K562 (cell line): ENCODE measurements around the gene LRMDA. TPM values are rescaled to one million over a fixed set of nuclear protein-coding genes. Genes with fewer than 3 reads are reported as not detected.

Source experiments
- ATAC-seq: fragments of 200-7000 bp; cut with Tn5 transposase; 3 replicates; pipeline ENCODE4 v1.9.1; 2020; ENCODE audit warnings: moderate library complexity
- BruUV-seq: library from RNA; stranded (reverse); fragments of 400-500 nt; replicated peaks from 2 replicates; lab custom pipeline; 2021; lab: Mats Ljungman, UMichigan
- CTCF ChIA-PET: fragments of 300-600 bp; formaldehyde crosslinking; extraction: SDS; loops from one replicate; lab custom pipeline; 2021; ENCODE audit warnings: low intra/inter-chr PET ratio; lab: Yijun Ruan, JAX
- POLR2A ChIA-PET: fragments of 300-600, 350-650 bp; sonication (Branson Sonifier 250); formaldehyde crosslinking; extraction: SDS; loops from one replicate; lab custom pipeline; 2021; ENCODE audit warnings: antibody characterized with exemption, inconsistent platforms; lab: Yijun Ruan, JAX
- DNase-seq, 4 experiments: peaks; one replicate each; pipeline versions ENCODE4 v3.0.0 to v3.0.0-alpha.2; 2011 to 2018; ENCODE audit warnings: low spot score in 3 of 4, mixed read lengths in 3 of 4; ENCODE audit errors: extremely low read depth in 1 of 4
- FAIRE-seq: peaks from 2 replicates; lab custom pipeline; 2011; peaks lifted over from hg19 to GRCh38; lab: Jason Lieb, UNC
- H2AFZ ChIP-seq: 2 replicates; pipeline ENCODE4 v1.6.0; 2011; ENCODE audit warnings: low read depth, low read length, control low read depth, inconsistent platforms
- H3K27ac ChIP-seq: fragments of 200-600 bp; 3 replicates; pipeline ENCODE4 v1.8.0; 2011; ENCODE audit warnings: low read depth, mild to moderate bottlenecking, control low read depth, inconsistent platforms, low read length, moderate library complexity, mixed read lengths; ENCODE audit errors: extremely low read depth
- H3K27me3 ChIP-seq, 2 experiments: fragments of 300-600 bp in 1 of 2; 2 replicates in 1 of 2; 3 replicates in 1 of 2; pipeline versions ENCODE4 v1.6.0 to v1.8.0; 2011; ENCODE audit warnings: inconsistent platforms in 2 of 2, low read length in 2 of 2, mild to moderate bottlenecking in 1 of 2, mixed read lengths in 1 of 2, moderate library complexity in 1 of 2; ENCODE audit not compliant: control insufficient read depth in 2 of 2, insufficient read depth in 2 of 2
- H3K36me3 ChIP-seq: fragments of 300-600 bp; 3 replicates; pipeline ENCODE4 v1.8.0; 2011; ENCODE audit warnings: mild to moderate bottlenecking, low read length, inconsistent platforms; ENCODE audit not compliant: control insufficient read depth, insufficient read depth
- H3K4me1 ChIP-seq, 2 experiments: fragments of 200-600 bp in 1 of 2; replicated peaks in 1 of 2; 2 replicates in 1 of 2; 3 replicates in 1 of 2; pipeline versions ENCODE4 v1.5.1 to v1.8.0; 2011; ENCODE audit warnings: inconsistent platforms in 2 of 2, low read length in 2 of 2, mild to moderate bottlenecking in 1 of 2, mixed read lengths in 1 of 2, moderate library complexity in 1 of 2; ENCODE audit not compliant: control insufficient read depth in 2 of 2, insufficient read depth in 2 of 2
- H3K4me2 ChIP-seq: 2 replicates; pipeline ENCODE4 v1.6.1; 2011; ENCODE audit warnings: low read length, control low read depth, inconsistent platforms, mixed read lengths; ENCODE audit not compliant: insufficient read depth
- H3K4me3 ChIP-seq: fragments of 200-600 bp; sonication (generic), shearing (Covaris generic); 2 replicates; pipeline ENCODE4 v1.5.1; 2016; ENCODE audit warnings: control low read depth, inconsistent platforms
- H3K79me2 ChIP-seq: fragments of 200-600 bp; 3 replicates; pipeline ENCODE4 v1.8.0; 2011; ENCODE audit warnings: low read length, inconsistent platforms; ENCODE audit not compliant: control insufficient read depth, insufficient read depth
- H3K9ac ChIP-seq, 2 experiments: 2 replicates each; pipeline versions ENCODE4 v1.6.0 to v1.6.1; 2011; ENCODE audit warnings: low read depth in 2 of 2, low read length in 2 of 2, control low read depth in 1 of 2, inconsistent platforms in 1 of 2, mild to moderate bottlenecking in 1 of 2, mixed read lengths in 1 of 2; ENCODE audit not compliant: insufficient read depth in 1 of 2
- H3K9me1 ChIP-seq: one replicate; pipeline ENCODE4 v1.6.0; 2011; ENCODE audit warnings: inconsistent platforms, mild to moderate bottlenecking, low read length, moderate library complexity; ENCODE audit not compliant: control insufficient read depth, insufficient read depth
- H3K9me3 ChIP-seq: replicated peaks from 2 replicates; pipeline ENCODE4 v1.5.1; 2011; ENCODE audit warnings: low read depth, low read length, inconsistent platforms; ENCODE audit not compliant: control insufficient read depth, insufficient read depth
- H4K20me1 ChIP-seq: replicated peaks from 2 replicates; pipeline ENCODE4 v1.6.1; 2011; ENCODE audit warnings: low read length, inconsistent platforms, mixed read lengths; ENCODE audit not compliant: control insufficient read depth, insufficient read depth
- CEBPB ChIP-seq: fragments of 450-650 bp; IDR thresholded peaks from 2 replicates; pipeline ENCODE4 v1.6.1; 2016; ENCODE audit warnings: missing genetic modification characterization, missing compliant biosample characterization
- EGR1 ChIP-seq: fragments of 450-650 bp; conservative IDR thresholded peaks from 2 replicates; pipeline ENCODE4 v1.6.1; 2017; ENCODE audit warnings: mild to moderate bottlenecking
- HNRNPLL ChIP-seq: fragments of 200-400 bp; formaldehyde crosslinking; IDR thresholded peaks from 2 replicates; pipeline ENCODE4 v1.6.1; 2017; ENCODE audit warnings: low read length, low read depth, mild to moderate bottlenecking; ENCODE audit not compliant: poor library complexity, severe bottlenecking
- NRF1 ChIP-seq, 2 experiments: fragments of 450-650 bp; IDR thresholded peaks in 1 of 2; conservative IDR thresholded peaks in 1 of 2; 2 replicates each; pipeline ENCODE4 v1.6.1; 2014; ENCODE audit warnings: mild to moderate bottlenecking in 2 of 2
- ZNF175 ChIP-seq: fragments of 200-800 bp; sonication (Bioruptor generic); IDR thresholded peaks from 2 replicates; pipeline ENCODE4 v1.6.1; 2016; ENCODE audit warnings: low read depth, mild to moderate bottlenecking, missing genetic modification characterization, missing compliant biosample characterization
- ZNF57 ChIP-seq: fragments of 450-650 bp; formaldehyde crosslinking; IDR thresholded peaks from 2 replicates; pipeline ENCODE4 v1.4.0; 2020; ENCODE audit warnings: mild to moderate bottlenecking, moderate library complexity
- WGBS: fragments of 100-300 bp; shearing (Covaris generic); methylation state at CpG from one replicate; pipeline ENCODE4 v1.1.6; 2016; ENCODE audit warnings: low coverage, mixed read lengths; ENCODE audit not compliant: insufficient coverage; ENCODE audit errors: missing lambda C conversion rate; 5-methylcytosine and 5-hydroxymethylcytosine counted together
- in situ Hi-C: fragments of 300-500 bp; cut with MboI; formaldehyde crosslinking; loops from 4 replicates; pipeline ENCODE4 v1.15.0; 2018; ENCODE audit warnings: inconsistent platforms, mixed read lengths
- intact Hi-C: fragments of 100-400 bp; cut with micrococcal nuclease; formaldehyde crosslinking; loops from 2 replicates; pipeline ENCODE4 v1.14.2; 2022
- polyA plus RNA-seq, 8 experiments: library from polyadenylated mRNA; depleted of rRNA in 4 of 8; stranded (reverse) in 5 of 8; unstranded in 3 of 8; fragments of >200 nt; fragmentation: Nextera tagmentation in 2 of 8; fragmentation: Illumina TruSeq in 1 of 8; extraction: Ambion mirVana in 2 of 8; extraction: Trizol in 1 of 8; gene quantifications; 2 replicates each; pipeline versions ENCODE4 v1.2.1 to v1.2.3, GENCODE V29; 2011 to 2014; ENCODE audit warnings: inconsistent platforms in 1 of 8, missing spikeins in 1 of 8
- total RNA-seq, 7 experiments: library from RNA; depleted of rRNA in 6 of 7; stranded (reverse); fragments of >200 nt in 6 of 7; fragmentation: Illumina TruSeq in 2 of 7; extraction: Trizol in 2 of 7; gene quantifications; 2 replicates each; pipeline versions ENCODE4 v1.2.1 to v1.2.3, GENCODE V29; 2011 to 2021; ENCODE audit warnings: low replicate concordance in 1 of 7
- TF ChIP-seq, protein P1 (sequence below): fragments of 250-450 bp; sonication (Bioruptor Pico); IDR thresholded peaks from 2 replicates; pipeline ENCODE4 v1.8.0; 2022; ENCODE audit warnings: inconsistent platforms

The LRMDA gene
- total and polyA plus RNA-seq, 9 of the 15 experiments (the other 6 are each of a cell fraction or from before 2014, with no cell fraction given) = 0.25 TPM; not detected in 8

DNA sequence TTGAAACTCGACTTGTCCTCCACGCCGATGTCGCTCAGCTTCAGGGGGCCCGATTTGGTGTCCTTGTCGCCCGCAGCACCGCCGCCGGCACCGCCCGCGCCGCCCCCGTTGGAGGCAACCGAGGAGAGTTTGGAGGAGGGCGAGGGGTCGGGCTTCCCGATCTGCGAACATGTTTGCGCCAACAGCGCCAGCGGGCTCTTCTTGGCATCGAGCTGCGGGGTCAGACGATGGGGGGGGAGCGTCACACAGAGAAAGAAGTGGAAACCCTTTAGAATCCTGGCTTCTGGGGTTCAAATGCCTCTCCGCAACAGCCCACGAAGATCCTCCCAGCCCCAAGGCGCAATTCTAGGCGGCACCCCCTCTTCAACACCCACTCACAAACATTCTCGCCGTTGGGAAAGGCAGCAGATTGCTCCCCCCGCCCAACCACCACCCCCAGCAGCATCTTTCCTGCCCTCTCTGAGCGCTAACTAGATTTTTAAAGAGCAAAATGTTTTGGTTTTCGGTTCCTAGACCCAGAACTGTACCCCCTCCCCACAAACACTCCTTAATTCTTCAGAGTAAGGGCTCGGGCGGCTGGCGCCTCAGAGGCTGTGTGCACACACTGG, 31.2 kb upstream of the LRMDA start:
- Histone ChIP-seq H3K27me3 (peaks cover 46 to 80% of the 10 kb centered on the region in 2 experiments), H3K4me3 (no peak overlapping the region), H4K20me1 (peaks cover 4% of the 10 kb centered on the region; the same call in 1 of the 2 replicates), H3K4me1 (peaks cover 0 to 76% of the 10 kb centered on the region in 2 experiments; a peak in 2 of 5 replicates), H3K27ac (no peak overlapping the region), H3K9ac (no peak overlapping the region), H3K4me2 (no peak overlapping the region), H3K9me1 (no peaks in the 10 kb centered on the region), H3K79me2 (no peaks in the 10 kb centered on the region), H3K36me3 (no peaks in the 10 kb centered on the region), H3K9me3 (no peaks in the 10 kb centered on the region), H2AFZ (no peak overlapping the region)
- ATAC-seq = no peak
- intact Hi-C loops = loop anchor here (5.0 to 10.0 kb wide), 4 partner anchors 525 to 1585 kb away; no protein-coding TSS in a partner anchor
- no TSS peak for BruUV-seq
- ChIA-PET POLR2A (no interaction called here), CTCF (interaction anchor here (0.6 kb wide), 1 partner anchor 527 kb away, joined by 3 read pairs; no protein-coding TSS in a partner anchor)
- in situ Hi-C loops = no loop called here
- no peak for FAIRE-seq
- TF ChIP-seq EGR1 = peak; percentile 55
- TF ChIP-seq NRF1 (conservative IDR thresholded peaks at IDR 0.05 in 1 of 2, IDR thresholded peaks at IDR 0.05 in 1 of 2) = no peak
- no peak for TF ChIP-seq CEBPB (tag)
- TF ChIP-seq, protein P1, sequence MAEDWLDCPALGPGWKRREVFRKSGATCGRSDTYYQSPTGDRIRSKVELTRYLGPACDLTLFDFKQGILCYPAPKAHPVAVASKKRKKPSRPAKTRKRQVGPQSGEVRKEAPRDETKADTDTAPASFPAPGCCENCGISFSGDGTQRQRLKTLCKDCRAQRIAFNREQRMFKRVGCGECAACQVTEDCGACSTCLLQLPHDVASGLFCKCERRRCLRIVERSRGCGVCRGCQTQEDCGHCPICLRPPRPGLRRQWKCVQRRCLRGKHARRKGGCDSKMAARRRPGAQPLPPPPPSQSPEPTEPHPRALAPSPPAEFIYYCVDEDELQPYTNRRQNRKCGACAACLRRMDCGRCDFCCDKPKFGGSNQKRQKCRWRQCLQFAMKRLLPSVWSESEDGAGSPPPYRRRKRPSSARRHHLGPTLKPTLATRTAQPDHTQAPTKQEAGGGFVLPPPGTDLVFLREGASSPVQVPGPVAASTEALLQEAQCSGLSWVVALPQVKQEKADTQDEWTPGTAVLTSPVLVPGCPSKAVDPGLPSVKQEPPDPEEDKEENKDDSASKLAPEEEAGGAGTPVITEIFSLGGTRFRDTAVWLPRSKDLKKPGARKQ (CRISPR knock-in tag) = peak; percentile 48; the same call in 1 of the 2 replicates
- peak; percentile 57 for TF ChIP-seq HNRNPLL
- no peak for TF ChIP-seq ZNF57
- TF ChIP-seq ZNF175 = no peak
- no peak for DNase-seq
- WGBS = 21% methylated on average over 35 of the region's 39 CpGs
